ENCODE data around the gene EBLN1.

DNA sequence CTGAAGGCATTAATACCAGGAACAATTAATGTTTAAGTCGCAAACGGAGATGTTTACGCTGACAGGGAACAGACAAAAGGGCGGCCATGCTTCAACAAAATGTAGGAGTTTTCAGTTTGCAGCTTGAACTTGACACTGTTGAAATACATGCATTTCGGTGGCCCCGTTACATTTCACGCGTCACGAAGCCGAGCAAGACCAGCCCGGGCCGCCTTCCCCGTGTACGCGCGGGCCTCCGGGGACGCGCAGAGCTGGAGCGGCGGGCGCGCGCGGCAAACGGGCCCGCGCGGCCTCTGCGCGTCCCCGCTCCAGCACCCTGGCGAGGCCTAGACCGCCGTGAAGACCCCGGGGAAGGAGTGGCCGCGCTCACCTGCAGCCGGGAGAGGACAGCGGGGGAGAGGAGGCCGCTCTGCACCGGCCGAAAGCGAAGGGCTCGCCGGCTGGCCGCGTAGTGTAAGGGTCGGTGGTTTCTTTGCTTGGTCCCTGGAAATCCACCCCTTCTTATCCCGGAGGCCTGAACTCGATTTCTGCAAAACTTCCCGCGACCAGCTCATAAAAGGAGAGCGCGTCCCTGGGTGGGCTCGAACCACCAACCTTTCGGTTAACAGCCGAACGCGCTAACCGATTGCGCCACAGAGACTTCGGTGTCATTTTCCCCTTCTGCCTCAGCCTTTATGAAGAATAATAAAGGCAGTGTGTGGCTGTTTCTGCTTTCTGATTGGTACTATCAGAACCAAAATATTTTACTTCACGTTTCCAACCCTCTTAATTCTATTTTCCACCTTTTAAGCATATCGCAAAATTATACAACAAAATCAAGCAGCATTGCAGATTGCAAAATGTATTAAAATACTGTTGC, 11.4 kb upstream of the EBLN1 start:
- TF ChIP-seq YY1 (IDR thresholded peaks at IDR 0.05; ENCODE audit: low read depth): no peak
- no peak for TF ChIP-seq EGR1 (IDR thresholded peaks at IDR 0.05)
- peak; percentile 48; the same call in 1 of the 2 replicates for TF ChIP-seq TCF12 (IDR thresholded peaks at IDR 0.05; ENCODE audit: low read depth)
- peak; percentile 47; the same call in 1 of the 2 replicates for TF ChIP-seq EP300 (IDR thresholded peaks at IDR 0.05; ENCODE audit: borderline replicate concordance)
- peak; percentile 86 for TF ChIP-seq CEBPB (IDR thresholded peaks at IDR 0.05)
- TF ChIP-seq, protein P1, sequence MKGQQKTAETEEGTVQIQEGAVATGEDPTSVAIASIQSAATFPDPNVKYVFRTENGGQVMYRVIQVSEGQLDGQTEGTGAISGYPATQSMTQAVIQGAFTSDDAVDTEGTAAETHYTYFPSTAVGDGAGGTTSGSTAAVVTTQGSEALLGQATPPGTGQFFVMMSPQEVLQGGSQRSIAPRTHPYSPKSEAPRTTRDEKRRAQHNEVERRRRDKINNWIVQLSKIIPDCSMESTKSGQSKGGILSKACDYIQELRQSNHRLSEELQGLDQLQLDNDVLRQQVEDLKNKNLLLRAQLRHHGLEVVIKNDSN (IDR thresholded peaks at IDR 0.05): peak; percentile 16; the same call in 1 of the 2 replicates
- TF ChIP-seq, protein P2, sequence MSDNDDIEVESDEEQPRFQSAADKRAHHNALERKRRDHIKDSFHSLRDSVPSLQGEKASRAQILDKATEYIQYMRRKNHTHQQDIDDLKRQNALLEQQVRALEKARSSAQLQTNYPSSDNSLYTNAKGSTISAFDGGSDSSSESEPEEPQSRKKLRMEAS (IDR thresholded peaks at IDR 0.05): peak; percentile 70
- TF ChIP-seq, protein P3, sequence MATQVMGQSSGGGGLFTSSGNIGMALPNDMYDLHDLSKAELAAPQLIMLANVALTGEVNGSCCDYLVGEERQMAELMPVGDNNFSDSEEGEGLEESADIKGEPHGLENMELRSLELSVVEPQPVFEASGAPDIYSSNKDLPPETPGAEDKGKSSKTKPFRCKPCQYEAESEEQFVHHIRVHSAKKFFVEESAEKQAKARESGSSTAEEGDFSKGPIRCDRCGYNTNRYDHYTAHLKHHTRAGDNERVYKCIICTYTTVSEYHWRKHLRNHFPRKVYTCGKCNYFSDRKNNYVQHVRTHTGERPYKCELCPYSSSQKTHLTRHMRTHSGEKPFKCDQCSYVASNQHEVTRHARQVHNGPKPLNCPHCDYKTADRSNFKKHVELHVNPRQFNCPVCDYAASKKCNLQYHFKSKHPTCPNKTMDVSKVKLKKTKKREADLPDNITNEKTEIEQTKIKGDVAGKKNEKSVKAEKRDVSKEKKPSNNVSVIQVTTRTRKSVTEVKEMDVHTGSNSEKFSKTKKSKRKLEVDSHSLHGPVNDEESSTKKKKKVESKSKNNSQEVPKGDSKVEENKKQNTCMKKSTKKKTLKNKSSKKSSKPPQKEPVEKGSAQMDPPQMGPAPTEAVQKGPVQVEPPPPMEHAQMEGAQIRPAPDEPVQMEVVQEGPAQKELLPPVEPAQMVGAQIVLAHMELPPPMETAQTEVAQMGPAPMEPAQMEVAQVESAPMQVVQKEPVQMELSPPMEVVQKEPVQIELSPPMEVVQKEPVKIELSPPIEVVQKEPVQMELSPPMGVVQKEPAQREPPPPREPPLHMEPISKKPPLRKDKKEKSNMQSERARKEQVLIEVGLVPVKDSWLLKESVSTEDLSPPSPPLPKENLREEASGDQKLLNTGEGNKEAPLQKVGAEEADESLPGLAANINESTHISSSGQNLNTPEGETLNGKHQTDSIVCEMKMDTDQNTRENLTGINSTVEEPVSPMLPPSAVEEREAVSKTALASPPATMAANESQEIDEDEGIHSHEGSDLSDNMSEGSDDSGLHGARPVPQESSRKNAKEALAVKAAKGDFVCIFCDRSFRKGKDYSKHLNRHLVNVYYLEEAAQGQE (IDR thresholded peaks at IDR 0.05; ENCODE audit: low read depth): no peak
- TF ChIP-seq FOXM1 (IDR thresholded peaks at IDR 0.05; ENCODE audit: borderline replicate concordance, low read depth): peak; percentile 43; the same call in 1 of the 2 replicates
- TF ChIP-seq TEAD4 (IDR thresholded peaks at IDR 0.05): peak; percentile 94
- TF ChIP-seq TAF1 (IDR thresholded peaks at IDR 0.05; ENCODE audit: low read depth): no peak
- no peak for TF ChIP-seq CREB1 (IDR thresholded peaks at IDR 0.05; ENCODE audit: low read depth)
- no peak for TF ChIP-seq RAD21 (IDR thresholded peaks at IDR 0.05; ENCODE audit: low read depth)
- TF ChIP-seq NFIC (IDR thresholded peaks at IDR 0.05): 0 out of 2 replicates have a peak, but pooled peaks have one; percentile 18
